Gastroesophageal sphincter (tissue), 3 donors: ENCODE results near the gene TUBB6.

Experiments used
- CTCF ChIP-seq, 4 experiments: fragments of 200-600 bp in 2 of 4; fragments of 450-650 bp in 2 of 4; sonication (generic) in 1 of 4; IDR thresholded peaks; one replicate each; pipeline ENCODE4 v1.5.1; 2017 to 2019; ENCODE audit warnings: antibody characterized with exemption in 4 of 4, mild to moderate bottlenecking in 2 of 4, moderate library complexity in 2 of 4
- EP300 ChIP-seq: sonication (generic); formaldehyde crosslinking; IDR thresholded peaks from one replicate; pipeline ENCODE4 v1.6.1; 2017; ENCODE audit warnings: antibody characterized with exemption, mild to moderate bottlenecking
- POLR2A ChIP-seq, 2 donors: fragments of 450-650 bp; IDR thresholded peaks; one replicate each; pipeline ENCODE4 v1.6.1; 2017; ENCODE audit warnings: antibody characterized with exemption in 2 of 2, mild to moderate bottlenecking in 2 of 2, moderate library complexity in 1 of 2
- POLR2AphosphoS5 ChIP-seq: sonication (generic); formaldehyde crosslinking; IDR thresholded peaks from one replicate; pipeline ENCODE4 v1.6.1; 2017; ENCODE audit warnings: antibody characterized with exemption

DNA sequence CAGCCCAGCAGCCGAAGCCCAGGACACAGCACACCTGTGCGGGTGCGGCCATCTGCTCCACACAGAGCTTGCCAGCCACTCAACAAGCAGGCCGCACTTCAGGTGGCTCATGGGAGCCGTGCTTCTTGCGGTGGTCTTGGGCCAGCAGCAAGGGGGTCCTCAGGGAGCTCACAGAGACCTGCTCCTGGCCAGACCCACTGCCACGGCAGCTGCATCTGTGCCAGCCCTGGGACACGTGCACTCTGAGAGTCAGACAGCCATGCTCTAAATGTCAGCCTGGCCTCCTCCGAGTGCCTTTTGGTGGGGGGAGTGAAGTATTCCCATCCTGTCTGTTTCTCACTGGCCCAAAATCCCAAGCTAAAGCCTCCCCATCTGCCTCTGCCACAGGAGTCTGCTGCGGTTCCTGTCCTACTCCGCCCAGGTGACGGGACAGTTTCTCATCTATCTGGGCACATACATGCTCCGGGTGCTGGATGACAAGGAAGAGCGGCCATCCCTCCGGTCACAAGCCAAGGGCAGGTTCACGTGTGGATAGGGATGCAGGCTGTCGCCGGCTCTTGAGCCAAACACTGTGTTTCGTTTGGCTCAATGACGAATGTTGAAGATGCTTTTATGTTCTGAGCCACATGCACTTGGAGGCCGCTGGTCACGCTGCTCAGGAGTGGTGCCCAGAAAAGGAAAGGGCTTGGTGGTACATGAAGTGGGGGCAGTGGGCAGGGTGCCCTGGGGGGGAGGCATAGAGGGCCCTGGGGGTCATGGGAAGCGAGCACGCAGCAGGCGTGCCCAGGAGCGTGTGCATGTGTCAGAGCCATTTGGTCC, 31.1 kb upstream of the TUBB6 start:
- no peak for TF ChIP-seq CTCF (IDR thresholded peaks at IDR 0.05)
- no peak for TF ChIP-seq POLR2A (IDR thresholded peaks at IDR 0.05)
- no peak for TF ChIP-seq EP300
- no peak for TF ChIP-seq POLR2AphosphoS5
